ENCODE measurements around the gene CCL5.
"Not testable (repeated sequence)": the region's sequence is repeated elsewhere in the genome, so short reads cannot be mapped to it uniquely, and the experiment has no call there.

Gene CCL5

DNA sequence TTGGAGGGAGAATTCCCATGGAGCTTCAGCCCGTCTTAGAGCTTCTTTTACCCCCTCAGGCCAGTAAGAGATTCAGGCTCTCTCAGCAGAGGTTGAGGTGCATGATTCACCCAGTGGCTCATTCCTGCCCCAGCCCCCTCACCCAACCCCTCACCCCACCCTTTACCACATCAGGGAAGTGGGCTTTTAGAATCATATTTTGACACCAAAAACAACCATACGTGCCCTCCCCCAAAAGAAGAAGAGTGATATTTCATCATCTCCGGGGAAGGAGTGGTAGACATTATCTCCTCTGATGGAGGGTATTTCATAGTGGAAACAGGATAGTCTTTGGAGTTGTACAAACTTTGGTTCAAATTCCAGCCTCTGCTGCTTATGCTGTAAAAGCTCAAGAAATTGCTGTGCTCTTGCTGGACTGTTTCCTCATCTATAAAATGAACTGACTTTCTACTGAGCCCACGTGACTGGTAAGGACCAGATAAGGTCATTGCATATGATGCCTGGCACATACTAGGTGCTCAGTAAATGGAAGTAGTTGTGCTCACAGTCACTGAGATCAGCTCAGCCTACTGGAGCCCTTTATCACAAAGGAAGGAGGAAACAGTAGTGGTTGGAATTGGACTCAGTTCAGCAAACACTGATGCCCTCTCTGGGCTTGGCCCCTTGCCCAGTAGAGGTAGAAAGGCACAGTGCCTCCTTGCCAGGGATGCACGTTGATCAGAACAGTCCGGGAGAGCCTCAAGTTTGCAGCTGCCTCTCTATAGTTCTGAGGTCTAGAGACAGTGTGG, 18.3 kb upstream of the CCL5 start:
- DNase-seq (ENCODE audit: low read depth), result no peak

GRCh38 chr17:35897772-35898171, 17.6 kb upstream of the CCL5 start:
- DNase-seq (ENCODE audit: low read depth), result not testable (repeated sequence)

DNA sequence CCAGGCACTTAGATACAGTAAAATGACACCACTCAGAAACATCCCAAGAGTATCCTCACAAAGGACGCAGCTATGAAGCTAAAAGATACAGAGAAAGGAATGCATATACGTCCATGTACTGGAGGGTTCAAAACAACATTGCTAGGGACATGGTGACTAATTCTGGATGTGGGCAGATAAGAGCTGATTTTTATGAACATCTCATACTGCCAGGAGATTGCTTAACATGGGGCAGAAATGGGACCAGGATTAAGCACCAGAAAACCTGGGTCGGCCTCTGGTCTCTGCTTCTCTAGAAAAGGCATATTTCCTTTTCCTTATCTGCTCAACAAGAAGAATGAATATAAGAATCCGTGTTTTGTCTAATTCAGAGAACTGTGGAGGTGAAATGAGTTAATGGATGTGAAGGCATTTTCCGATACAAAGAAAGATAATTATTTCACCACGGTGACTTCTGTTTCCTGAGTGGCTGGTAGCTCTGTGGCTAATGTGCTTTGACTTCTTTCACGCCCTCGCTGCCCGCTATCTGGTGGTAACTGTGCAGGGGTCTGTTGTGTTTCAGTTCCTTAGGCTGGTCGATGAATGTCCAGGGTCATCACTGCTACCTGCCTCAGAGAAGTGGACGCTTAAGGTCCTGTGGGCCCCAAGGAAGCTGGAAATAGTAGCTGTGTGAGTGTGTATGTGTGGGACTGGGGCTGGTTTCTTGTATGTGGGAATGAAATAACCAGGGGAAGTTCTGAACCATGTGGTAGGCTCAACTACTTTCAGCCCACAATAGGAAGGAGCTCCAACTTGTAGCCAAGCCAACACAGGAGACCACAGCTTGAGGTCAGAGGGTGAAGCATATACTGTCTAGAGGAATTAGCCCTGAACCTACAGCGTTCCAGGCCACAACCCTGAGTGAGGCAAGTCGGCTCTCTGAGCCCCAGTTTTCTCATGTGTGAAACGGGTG, 15.8 kb upstream of the CCL5 start:
- DNase-seq (ENCODE audit: low read depth), result no peak

GRCh38 chr17:35894206-35894605, 14.0 kb upstream of the CCL5 start:
- DNase-seq (ENCODE audit: low read depth), result no peak

- DNase-seq (ENCODE audit: low read depth), result no peak
Measured at GRCh38 chr17:35893751-35894150, 13.6 kb upstream of the CCL5 start.

DNA sequence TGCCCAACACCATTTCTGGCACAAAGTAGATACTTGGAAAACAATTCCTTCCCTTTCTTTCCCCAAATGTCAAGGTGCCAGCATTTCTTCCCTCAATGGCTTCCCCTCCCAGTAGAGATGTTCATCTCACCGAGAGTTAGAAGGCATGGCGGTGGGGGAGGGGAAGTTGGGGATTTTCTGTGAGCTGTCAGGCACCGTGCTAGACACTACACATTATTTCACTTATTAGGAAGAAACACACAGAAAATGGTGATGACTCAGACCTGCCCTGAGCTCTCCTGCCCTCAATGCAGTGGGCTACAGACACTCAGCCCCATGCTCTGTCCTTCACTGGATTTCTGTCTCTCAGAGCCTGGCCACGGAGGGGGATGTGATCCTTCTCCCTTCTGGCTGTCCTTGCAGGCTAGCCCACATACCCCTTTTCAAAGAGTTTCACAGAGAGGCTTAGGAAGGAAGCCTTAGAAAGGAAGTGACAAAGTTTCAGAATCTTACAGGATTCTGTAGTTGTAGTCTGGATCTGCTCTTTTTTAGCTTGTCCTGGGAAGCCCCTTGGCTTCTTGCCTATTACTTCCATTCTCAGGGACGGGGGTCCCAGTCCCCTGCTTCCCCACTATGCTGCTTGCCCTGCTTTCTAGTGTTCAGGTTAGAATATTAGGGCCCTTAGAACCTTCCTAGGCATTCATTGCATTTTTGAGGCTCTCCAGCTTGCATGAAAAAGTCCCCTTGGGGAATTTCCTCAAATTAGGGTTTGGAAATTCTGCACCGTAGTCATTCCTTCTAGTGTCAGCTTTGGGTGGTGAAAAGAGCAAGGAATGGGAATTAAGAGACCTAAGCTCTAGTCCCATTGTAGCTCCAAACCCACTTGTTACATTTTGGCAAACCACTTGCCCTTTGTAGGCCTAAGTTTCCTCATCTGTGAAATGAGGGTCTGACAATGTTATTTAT, 12.2 kb upstream of the CCL5 start:
- no peak for DNase-seq (ENCODE audit: low read depth)

GRCh38 chr17:35891269-35891668, 11.1 kb upstream of the CCL5 start:
- no peak for DNase-seq (ENCODE audit: low read depth)

GRCh38 chr17:35890774-35891155, 10.6 kb upstream of the CCL5 start:
- no peak for DNase-seq (ENCODE audit: low read depth)

DNA sequence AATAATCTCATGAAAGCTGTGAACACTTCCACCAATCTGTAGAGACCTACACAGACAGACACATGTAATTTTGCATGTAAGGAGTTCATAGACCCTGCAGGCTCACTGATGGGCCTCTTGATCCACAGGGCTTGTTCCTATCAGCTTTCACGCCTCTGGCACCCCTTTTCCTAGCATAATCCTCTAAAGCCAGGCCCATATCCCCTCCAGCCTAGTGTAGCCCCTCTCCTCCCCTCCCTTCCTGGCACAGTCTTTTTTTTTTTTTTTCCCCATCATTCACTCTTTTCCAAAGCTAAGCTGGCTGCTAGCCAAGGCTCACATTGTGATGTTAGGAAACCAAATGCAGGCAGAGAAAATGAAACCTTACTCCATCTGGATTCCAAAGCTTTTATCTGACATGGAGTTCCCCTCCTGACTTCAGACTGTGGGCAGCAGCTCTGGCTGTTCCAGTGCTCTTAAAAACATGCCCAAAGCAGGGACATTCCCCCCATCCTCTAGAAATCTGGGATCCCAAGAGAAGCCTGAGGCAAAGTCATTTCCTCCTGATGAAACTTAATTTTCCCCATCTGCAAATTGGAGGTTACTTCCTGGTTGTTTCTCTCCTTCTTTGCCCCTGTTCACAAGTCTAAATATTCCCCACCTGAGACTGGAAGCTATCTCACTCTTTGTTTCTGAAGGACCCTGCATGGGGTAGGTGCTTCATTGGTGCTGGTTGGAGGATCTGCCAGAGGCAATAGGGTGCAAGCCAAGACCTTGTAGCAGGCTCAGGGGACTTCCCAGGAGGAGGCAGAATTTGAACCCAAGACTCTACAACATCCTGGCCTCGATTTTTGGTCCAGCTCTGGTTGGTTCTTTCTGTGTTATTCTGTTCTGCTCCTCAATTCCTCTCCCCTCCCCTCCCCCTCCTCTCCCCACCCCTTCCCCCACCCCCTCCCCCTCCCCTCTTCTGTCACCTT, 9.9 kb upstream of the CCL5 start:
- DNase-seq (ENCODE audit: low read depth), result no peak

GRCh38 chr17:35889241-35889640, 9.1 kb upstream of the CCL5 start:
- DNase-seq (ENCODE audit: low read depth), result no peak

- DNase-seq (ENCODE audit: low read depth), result no peak
Measured at GRCh38 chr17:35878361-35878760, 1.8 kb downstream of the CCL5 start.

- no peak for DNase-seq (ENCODE audit: low read depth)
Measured at GRCh38 chr17:35877345-35878029, 2.7 kb downstream of the CCL5 start.

DNA sequence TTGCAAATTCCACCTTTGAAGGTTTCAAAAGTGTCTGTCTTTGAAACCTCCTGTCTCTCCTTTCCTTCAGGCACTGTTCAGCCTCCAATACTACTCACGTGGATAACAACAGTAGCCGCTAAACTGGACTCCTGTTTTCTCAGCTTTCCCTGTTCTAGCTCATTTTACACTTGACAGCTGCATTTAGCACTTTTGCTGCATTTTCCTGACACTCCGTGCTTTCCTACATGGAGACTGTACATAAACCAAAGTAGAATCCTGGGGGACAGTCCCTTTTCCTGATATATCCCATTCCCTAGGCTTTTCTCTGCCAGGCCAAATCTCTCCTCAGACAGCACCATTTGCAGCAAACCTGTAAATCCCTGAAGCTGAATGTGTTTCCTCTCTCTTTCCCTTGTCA, 3.6 kb downstream of the CCL5 start:
- DNase-seq (ENCODE audit: low read depth), result no peak

DNA sequence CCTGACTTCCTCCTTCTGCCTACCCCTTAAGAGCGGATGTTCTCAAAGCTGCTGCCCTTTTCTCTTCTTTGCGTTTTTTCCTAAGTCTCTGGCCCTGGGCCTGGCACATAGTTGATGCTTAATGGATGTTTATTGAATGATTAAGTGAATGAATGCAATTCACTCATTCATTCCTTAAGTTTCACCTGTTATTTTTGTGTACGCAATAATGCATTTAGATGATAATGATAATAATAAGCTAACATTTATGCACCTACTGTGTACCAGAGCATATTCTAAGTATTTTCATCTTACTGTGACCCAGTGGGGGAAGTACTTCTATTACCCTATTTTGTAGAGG, 4.4 kb downstream of the CCL5 start:
- DNase-seq (ENCODE audit: low read depth), result no peak

GRCh38 chr17:35875072-35875799, 4.9 kb downstream of the CCL5 start:
- no peak for DNase-seq (ENCODE audit: low read depth)

DNA sequence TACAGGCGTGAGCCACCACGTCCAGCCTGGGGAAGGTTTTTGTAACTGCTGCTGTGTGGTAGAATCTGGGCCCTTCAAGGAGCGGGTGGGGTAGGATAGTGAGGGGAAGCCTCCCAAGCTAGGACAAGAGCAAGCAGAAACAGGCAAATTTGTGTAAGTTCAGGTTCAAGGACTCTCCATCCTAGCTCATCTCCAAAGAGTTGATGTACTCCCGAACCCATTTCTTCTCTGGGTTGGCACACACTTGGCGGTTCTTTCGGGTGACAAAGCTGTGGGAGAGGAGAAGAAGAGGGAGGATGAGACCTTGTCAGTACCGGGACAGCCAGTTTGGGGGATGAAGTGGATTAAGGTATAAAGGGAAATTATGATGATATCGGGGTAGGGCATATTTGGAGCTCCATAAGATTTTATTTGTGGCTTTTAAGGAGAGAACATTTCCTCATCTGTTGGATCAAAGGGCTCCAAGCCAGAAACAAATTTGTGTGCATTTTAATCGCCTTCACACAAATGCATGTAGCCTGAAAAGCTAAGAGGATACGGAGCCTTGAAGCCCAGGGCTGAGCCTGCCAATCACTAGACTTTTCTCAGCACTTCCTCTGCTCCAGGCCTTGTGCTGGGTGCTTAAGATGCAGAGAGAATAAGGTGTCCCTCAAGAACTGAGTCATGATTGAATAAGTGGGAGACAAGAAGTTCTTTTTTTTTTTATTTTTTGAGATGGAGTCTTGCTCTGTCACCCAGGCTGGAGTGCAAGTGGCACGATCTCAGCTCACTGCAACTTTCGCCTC, 7.8 kb downstream of the CCL5 start:
- no peak for DNase-seq (ENCODE audit: low read depth)

GRCh38 chr17:35870906-35871819, 9.0 kb downstream of the CCL5 start:
- no peak for DNase-seq (ENCODE audit: low read depth)

GRCh38 chr17:35868737-35869136, 11.4 kb downstream of the CCL5 start, which contains the start of gene HEATR9:
HEATR9 (minus strand) TSS chr17:35868891; CDS start chr17:35868742, 149 bp downstream.
- DNase-seq (ENCODE audit: low read depth), result no peak

Data from stimulated activated CD8-positive, alpha-beta memory T cell treated with anti-CD3 and anti-CD28 coated beads, Interleukin-15, amount 100 ng/mL, for 24 hours (primary cell).